ENCODE results near the gene LMNTD1.

Gene LMNTD1

DNA sequence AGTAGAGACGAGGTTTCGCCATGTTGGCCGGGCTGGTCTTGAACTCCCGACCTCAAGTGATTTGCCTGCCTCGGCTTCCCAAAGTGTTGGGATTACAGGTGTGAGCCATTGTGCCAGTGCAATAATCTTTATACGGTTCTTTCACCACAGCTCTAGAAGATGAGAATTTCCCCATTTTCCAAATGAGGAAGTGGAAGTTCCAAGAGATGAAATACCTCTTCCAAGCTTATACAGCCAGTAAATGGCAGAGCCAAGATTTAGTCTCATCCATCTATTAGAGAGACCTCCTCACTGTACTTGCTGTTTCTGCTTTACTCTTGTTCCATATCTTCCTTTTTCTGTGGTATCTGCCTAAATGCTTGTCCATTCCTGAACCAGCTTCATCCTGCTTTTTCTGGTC, 3.1 kb upstream of the LMNTD1 start:
- DNase-seq (ENCODE audit: low read depth in 1 of 2, low spot score in 1 of 2) = no peak

DNA sequence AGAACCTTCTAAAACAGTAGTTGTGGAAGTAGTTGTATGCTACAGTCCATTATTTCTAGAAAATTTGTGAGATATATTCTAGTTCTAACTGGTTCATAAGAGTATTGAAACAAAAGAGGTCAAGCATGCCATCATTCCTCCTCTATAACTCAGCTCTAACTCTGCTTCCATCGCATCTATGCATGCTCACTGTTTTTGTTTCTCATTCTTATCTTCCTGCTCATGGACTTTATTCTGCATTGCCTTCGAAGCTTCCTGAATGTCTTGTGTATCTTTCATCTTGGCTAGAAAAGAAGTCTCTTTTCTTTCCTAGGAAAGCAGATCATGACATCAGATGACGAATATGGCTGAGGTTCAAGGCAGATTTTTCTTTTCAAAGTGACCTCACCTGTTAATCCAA, 402 bp downstream of the LMNTD1 start:
- DNase-seq (ENCODE audit: low read depth in 1 of 2, low spot score in 1 of 2) = no peak

DNA sequence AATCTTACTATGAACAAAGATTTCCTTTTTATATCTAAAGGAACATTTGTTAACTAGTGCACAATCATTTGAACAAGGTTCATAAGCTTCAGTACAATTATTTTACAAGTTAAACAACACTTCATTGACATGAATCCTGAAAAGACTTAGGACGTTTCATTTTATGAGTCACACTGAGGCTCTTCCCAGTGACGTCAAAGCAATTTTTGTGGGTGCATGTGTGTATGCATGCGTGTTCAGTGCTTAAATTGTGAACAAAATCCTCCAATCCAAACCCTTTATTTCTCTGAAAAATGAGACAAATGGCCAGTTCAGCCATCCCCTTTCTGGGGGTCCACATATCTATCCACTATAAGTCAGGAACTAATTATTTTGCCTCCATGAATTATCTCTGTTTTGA, 2.9 kb downstream of the LMNTD1 start:
- DNase-seq (ENCODE audit: low read depth in 1 of 2, low spot score in 1 of 2) = no peak

GRCh38 chr12:25549120-25549519, 4.0 kb downstream of the LMNTD1 start:
- DNase-seq (ENCODE audit: low read depth in 1 of 2, low spot score in 1 of 2) = no peak

GRCh38 chr12:25546318-25546717, 6.8 kb downstream of the LMNTD1 start:
- DNase-seq (ENCODE audit: low read depth in 1 of 2, low spot score in 1 of 2) = no peak

- DNase-seq (ENCODE audit: low read depth in 1 of 2, low spot score in 1 of 2) = no peak
These were observed 19.9 kb downstream of the LMNTD1 start for GRCh38 chr12:25533150-25533549.

DNA sequence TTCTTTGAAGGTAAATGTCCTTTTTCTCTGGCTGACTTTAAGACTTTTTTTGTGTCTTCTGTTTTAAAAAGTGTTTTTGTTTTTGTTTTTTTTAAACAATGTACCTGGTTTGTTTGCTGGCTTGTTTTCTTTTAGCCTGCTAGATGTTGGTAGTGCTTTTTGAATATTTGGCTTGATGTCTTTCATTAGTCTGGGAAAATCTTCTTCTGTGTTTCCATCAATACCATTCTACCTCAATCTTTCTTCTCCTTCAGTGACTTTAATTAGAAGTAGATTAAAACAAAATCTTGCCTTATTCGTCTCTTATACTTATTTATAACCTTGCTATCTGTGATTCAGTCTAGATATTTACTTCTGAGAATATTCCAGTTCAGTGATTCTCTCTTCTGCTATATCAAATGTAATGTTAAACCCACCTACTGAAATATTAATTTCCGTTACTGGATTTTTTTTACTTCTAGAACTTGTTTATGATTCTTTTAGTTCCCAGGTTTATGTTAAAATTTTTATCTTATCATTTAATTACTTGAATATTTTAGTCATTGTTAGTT, 21.5 kb downstream of the LMNTD1 start:
- DNase-seq (ENCODE audit: low read depth in 1 of 2, low spot score in 1 of 2) = no peak

DNA sequence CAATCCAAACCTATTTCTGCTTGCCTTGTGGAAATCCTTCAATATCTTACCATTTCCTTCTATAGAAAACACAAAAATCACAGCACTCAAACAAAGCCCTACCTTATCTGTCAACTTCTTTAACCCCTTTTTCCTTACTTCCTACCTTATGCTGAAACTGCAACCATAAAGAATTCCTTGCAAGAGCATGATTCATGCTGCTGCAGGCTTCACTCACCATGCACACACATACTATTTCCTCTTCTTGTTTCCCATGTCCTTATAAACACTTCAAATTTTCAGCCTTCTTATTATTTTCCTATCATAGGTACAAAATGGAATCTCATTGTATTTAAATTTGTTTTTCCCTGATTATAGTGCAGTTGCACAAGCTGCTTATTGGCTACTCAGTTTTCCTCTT, 23.3 kb downstream of the LMNTD1 start:
- DNase-seq (ENCODE audit: low read depth in 1 of 2, low spot score in 1 of 2) = no peak

GRCh38 chr12:25526778-25527177, 26.3 kb downstream of the LMNTD1 start:
- DNase-seq (ENCODE audit: low read depth in 1 of 2, low spot score in 1 of 2) = no peak

DNA sequence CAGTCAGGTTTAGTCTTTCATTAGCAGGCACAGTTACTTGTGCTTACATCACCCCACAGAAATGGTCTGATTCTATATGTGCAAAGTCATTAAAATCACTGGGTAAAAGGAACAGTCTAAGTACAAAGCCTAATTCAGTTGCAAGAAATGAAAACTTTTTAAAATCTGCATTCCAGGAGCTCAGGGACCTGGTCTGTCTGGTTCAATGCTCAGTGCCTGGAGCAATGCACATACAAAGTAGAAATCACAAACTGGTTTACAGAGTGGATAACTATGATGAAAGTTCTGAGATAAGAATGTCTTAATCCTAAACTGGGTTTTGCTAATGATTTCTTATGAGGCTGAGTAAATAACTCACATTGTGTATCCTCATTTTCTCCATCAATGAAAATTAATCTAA, 28.7 kb downstream of the LMNTD1 start:
- DNase-seq (ENCODE audit: low read depth in 1 of 2, low spot score in 1 of 2) = no peak

- no peak for DNase-seq (ENCODE audit: low read depth in 1 of 2, low spot score in 1 of 2)
These were observed 31.3 kb downstream of the LMNTD1 start for GRCh38 chr12:25521625-25522256.

DNA sequence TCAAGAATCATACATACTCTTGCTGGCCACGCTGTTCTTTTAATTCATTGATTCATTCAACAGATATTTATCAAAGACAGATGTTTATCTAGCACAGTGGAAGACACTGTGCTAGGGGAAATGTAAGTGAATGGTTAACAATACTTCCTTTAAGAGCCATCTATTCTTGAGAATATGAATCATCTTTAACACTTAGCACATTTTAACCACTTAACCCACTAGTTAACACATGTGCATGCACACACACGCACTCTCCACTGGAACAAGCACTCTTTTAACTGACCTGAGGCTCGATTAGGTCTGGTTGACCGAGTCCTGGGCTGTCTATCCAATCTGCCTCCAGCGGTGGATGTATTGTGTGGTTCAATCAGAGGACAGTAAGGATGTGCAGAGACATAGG, 34.6 kb downstream of the LMNTD1 start:
- DNase-seq (ENCODE audit: low read depth in 1 of 2, low spot score in 1 of 2) = no peak

DNA sequence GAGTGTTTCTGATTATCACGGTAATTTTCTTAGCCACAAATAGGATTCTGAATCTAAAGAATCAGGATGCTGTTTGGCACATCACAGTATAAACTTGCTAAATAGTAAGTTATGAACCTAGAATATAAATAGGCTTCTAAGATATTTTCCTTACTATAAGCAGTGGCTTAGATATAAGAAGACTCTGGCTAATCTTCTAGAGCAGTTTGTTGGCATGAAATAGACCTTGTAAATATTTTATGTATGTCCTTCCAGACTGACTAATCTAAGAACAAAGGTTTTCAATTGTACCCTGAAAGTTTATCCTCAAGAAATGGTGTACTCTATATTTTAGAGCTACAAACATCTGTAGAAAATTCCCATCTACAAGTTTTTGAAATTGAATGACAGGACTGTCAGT, 48.3 kb downstream of the LMNTD1 start:
- no peak for DNase-seq (ENCODE audit: low read depth in 1 of 2, low spot score in 1 of 2)

- DNase-seq (ENCODE audit: low read depth in 1 of 2, low spot score in 1 of 2) = no peak
These were observed 49.4 kb downstream of the LMNTD1 start for GRCh38 chr12:25503666-25504065.

DNA sequence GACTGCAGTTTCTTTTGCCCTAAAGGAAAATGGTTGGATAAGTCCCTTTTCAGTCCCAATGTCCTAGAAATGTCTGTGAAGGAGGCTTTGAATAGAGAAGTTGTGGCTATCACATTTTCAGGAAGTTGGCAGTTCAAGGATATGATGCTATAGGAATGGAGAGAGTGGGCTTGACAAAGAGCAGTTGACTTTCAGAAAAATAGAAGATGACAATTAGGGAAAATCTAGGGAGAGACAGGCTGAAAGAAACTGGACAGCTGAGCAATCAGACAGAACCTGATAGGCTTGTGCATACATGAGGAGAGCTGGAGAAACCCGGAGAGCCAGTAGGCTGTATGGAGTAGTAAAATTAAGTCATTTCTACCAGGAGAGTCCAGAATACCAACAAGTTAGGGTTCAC, 50.5 kb downstream of the LMNTD1 start:
- DNase-seq (ENCODE audit: low read depth in 1 of 2, low spot score in 1 of 2) = no peak

DNA sequence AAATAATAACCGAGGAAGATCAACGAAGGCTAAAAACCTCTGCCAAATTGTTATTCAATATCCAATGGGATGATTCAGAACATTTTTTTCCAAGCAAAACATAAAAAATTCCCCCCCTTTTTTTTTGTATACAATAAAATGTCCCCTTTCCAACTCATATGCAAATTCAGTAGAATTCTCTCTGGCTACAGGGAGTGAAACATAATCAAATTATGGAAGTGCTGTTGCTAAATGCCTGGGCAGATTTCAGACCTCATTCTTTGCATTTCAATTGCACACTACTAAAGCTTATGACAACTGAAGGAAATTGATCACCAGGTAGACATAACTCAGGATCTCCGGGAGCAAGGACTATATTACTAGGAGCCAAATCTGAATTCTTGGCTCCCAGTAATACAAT, 51.0 kb downstream of the LMNTD1 start:
- no peak for DNase-seq (ENCODE audit: low read depth in 1 of 2, low spot score in 1 of 2)

DNA sequence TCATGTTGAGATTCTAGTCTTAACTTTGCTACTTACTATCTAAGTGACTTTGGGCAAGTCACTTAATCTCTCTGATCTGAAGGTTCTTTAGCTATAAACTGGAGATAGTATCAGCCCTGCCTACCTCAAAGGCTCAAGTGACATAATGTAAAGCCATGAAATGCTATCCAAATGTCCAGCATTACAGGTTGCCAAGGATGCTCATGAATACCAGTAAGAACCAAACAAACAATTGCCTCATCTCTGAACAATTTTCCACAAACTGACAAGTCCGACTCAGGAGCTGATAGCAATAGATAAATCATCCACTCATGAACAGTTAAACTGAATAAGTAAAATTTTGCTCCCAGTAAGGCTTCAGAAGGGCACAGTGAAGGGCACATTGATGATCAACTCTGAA, 51.5 kb downstream of the LMNTD1 start:
- no peak for DNase-seq (ENCODE audit: low read depth in 1 of 2, low spot score in 1 of 2)

DNA sequence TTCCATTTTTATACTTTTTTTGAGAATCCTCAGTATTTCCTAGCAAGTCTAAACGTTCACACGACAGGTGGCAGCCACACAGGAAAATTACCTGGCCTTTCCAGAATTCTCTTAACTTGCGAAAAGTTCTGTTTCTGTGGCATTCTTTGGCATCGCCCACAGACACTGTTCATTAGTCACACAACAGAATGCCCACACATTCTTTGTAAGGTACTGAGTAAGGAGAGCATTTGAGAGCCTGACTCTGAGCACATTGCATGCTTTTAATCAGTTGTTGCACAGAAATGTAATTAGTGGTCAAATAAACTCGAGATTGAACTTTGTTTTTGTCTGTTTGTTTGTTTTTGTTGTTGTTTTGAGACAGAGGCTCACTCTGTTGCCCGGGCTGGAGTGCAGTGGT, 52.4 kb downstream of the LMNTD1 start:
- DNase-seq (ENCODE audit: low read depth in 1 of 2, low spot score in 1 of 2) = no peak

- no peak for DNase-seq (ENCODE audit: low read depth in 1 of 2, low spot score in 1 of 2)
These were observed 56.1 kb downstream of the LMNTD1 start for GRCh38 chr12:25497021-25497420.

GRCh38 chr12:25496098-25496587, 56.9 kb downstream of the LMNTD1 start:
- no peak for DNase-seq (ENCODE audit: low read depth in 1 of 2, low spot score in 1 of 2)

DNA sequence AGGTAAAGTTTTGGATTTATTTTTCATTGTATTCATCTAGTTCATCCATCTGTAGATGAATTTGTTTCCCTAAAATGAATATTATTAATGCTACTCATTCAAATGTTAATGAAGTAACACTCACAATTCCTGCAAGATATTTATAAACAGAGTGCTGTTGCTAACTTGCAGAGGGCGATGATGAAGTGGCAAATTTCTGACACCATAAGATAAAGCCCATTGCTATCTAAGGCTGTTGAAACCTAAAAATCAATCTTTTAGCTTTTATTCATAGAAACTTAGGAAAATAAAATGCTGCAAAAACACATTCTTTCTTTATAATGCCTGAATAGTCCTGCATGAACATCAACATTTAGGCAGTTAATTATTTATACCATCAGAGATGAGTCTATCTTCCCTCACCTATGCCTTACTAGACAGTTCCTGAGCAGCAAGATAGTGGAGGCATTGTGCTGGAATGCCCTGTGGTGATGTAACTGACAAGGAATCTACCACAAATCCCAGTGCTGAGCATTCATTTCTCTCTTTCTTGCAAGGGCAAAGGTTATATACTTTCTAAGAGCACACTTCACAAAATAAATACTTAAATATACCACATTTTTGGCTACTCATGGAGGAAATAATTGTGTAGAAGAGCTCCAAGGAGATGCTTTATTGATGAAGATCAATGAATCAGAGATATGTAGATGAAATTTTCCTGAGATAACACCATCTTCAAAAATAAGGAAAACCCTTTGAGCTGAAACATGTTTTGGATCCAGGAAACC, 57.6 kb downstream of the LMNTD1 start:
- no peak for DNase-seq (ENCODE audit: low read depth in 1 of 2, low spot score in 1 of 2)

DNA sequence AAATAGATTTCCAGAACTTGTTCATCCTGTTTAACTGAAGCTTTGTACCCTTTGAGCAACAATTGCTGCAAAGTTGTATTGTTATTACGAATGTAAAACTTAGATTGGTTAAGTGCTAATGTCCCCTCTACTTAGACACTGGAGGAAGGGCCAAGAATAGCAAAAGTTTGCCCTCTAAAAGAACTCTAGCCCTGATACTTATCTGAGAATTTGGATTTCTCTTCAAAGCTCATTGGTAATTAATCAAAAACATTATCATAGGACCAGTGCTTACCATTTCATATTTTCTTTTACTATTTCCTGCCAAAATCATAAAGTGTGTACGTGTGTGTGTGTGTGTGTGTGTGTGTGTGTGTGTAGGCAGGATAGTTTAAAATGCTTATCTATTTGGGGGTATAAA, 58.2 kb downstream of the LMNTD1 start:
- no peak for DNase-seq (ENCODE audit: low read depth in 1 of 2, low spot score in 1 of 2)

GRCh38 chr12:25493682-25494081, 59.4 kb downstream of the LMNTD1 start:
- DNase-seq (ENCODE audit: low read depth in 1 of 2, low spot score in 1 of 2) = no peak

Data from activated CD4-positive, alpha-beta T cell treated with anti-CD3 and anti-CD28 coated beads, Interleukin-2, amount 50 U/mL, for 24 hours (primary cell).